Fibroblast of skin of left biceps (primary cell): Measurements from ENCODE around the gene RBKS.

Experiments
- DNase-seq, 2 experiments: peaks; one replicate each; pipeline ENCODE4 v3.0.0-alpha.2; 2013; ENCODE audit warnings: low read depth in 2 of 2

RBKS gene

GRCh38 chr2:27890146-27890923 is at the start of gene RBKS, which contains the start of gene BABAM2:
Gene RBKS (minus strand): TSS chr2:27890387. CDS start chr2:27890345, 42 bp downstream.
Gene BABAM2 (plus strand): TSS chr2:27890729. CDS start chr2:27894557, 3,828 bp downstream.
- DNase-seq = peak; percentile 61 to 64

GRCh38 chr2:27935026-27935425 is 44.8 kb upstream of the RBKS start:
- DNase-seq = no peak

- DNase-seq = peak in 1 of 2 experiments; percentile 15
Observed at GRCh38 chr2:27932396-27932795, 42.2 kb upstream of the RBKS start.

- DNase-seq = no peak
Observed at GRCh38 chr2:27931361-27931950, 41.3 kb upstream of the RBKS start.

GRCh38 chr2:27929916-27930486 is 39.8 kb upstream of the RBKS start:
- DNase-seq = no peak

- no peak for DNase-seq
Observed at GRCh38 chr2:27925766-27926472, 35.7 kb upstream of the RBKS start.

- DNase-seq = no peak
Observed at GRCh38 chr2:27922842-27923241, 32.7 kb upstream of the RBKS start.

- no peak for DNase-seq
Observed at GRCh38 chr2:27921880-27922547, 31.8 kb upstream of the RBKS start.

GRCh38 chr2:27921424-27921823 is 31.2 kb upstream of the RBKS start:
- no peak for DNase-seq

GRCh38 chr2:27920148-27920885 is 30.1 kb upstream of the RBKS start:
- DNase-seq = no peak

GRCh38 chr2:27916293-27916995 is 26.3 kb upstream of the RBKS start:
- no peak for DNase-seq

- DNase-seq = no peak
Observed at GRCh38 chr2:27915874-27916273, 25.7 kb upstream of the RBKS start.

- DNase-seq = no peak
Observed at GRCh38 chr2:27915191-27915590, 25.0 kb upstream of the RBKS start.

- no peak for DNase-seq
Observed at GRCh38 chr2:27914805-27915175, 24.6 kb upstream of the RBKS start.

- DNase-seq = peak; percentile 48 to 56
Observed at GRCh38 chr2:27914041-27914804, 24.0 kb upstream of the RBKS start.

- DNase-seq = no peak
Observed at GRCh38 chr2:27912512-27912911, 22.3 kb upstream of the RBKS start.

GRCh38 chr2:27911458-27912210 is 21.4 kb upstream of the RBKS start:
- no peak for DNase-seq

GRCh38 chr2:27909901-27910300 is 19.7 kb upstream of the RBKS start:
- no peak for DNase-seq

GRCh38 chr2:27907547-27907946 is 17.4 kb upstream of the RBKS start:
- DNase-seq = no peak
